H7 (cell line): ENCODE data around the gene PNPO. TPM values are rescaled to one million over a fixed set of nuclear protein-coding genes. Genes with fewer than 3 reads are reported as not detected.

Experiments used
- DNase-seq: peaks from one replicate; pipeline ENCODE4 v3.0.0; 2012
- H3K27me3 ChIP-seq: 2 replicates; pipeline ENCODE4 v1.6.0; 2011; ENCODE audit warnings: mild to moderate bottlenecking, low read length; ENCODE audit not compliant: control insufficient read depth, insufficient read depth
- H3K36me3 ChIP-seq: replicated peaks from 2 replicates; pipeline ENCODE4 v1.5.1; 2011; ENCODE audit warnings: low read length; ENCODE audit not compliant: control insufficient read depth, insufficient read depth
- H3K4me3 ChIP-seq: 2 replicates; pipeline ENCODE4 v1.5.1; 2011; ENCODE audit warnings: low read depth, mild to moderate bottlenecking, control low read depth, low read length, moderate library complexity; ENCODE audit not compliant: insufficient read depth
- total RNA-seq: library from RNA; depleted of rRNA; stranded (reverse); fragments of >200 nt; shearing (Covaris generic); gene quantifications from 2 replicates; pipeline ENCODE4 v1.2.3, GENCODE V29; 2014; rRNA removed

Gene PNPO
- total RNA-seq = 8.9 and 12.9 TPM in 2 replicates

GRCh38 chr17:47941246-47942095, at the start of gene PNPO:
PNPO (plus strand) TSS chr17:47941571; CDS start chr17:47941676, 105 bp downstream.
- Histone ChIP-seq H3K4me3 (peak within 1 kb of the TSS; percentile 48), H3K27me3 (peaks cover 6% of the 10 kb centered on the region), H3K36me3 (no peaks in the 10 kb centered on the region; the same call in none of the 2 replicates)
- DNase-seq = peak; percentile 88

DNA sequence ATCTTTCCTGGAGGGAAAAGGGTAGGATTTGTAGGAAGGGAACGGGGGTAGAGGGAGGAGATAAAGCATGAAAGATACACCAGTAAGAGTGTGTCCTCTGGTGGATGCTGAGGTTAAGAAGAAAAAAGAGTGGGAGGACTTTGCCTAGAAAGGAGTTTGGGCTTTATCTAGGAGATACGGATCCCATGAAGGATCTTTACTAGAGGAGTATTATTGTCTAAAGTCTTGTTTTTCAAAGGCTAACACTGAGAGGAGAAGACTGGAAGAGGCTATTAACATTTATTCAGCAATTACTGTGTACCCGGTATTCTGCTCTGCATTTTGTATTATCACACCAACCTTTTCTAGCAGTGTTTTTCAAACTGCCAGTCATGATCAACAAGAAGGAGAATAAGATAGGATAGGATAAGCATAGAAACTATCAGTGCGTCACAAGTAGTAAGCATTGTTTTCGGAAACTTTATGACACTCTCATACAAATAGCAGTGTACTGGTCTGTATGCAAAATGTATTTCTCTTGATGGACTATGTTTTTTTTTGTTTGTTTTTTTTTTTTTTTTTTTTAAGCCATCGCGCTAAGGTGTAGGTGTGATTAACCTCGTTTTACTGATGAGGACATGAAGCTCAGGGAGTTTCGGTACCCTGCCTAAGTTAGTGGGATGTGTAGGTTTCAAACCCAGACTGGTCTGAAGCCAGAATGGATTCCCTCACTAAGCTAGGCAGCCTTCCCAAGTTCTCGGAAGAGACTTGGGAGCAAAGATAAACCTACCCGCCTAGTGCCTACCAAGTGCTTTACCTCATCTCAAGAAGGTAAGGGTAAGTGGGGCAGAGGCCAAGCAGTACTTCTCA, 46.6 kb upstream of the PNPO start:
- Histone ChIP-seq H3K4me3 (peak overlapping the region; percentile 75), H3K36me3 (no peaks in the 10 kb centered on the region), H3K27me3 (no peaks in the 10 kb centered on the region)
- no peak for DNase-seq

DNA sequence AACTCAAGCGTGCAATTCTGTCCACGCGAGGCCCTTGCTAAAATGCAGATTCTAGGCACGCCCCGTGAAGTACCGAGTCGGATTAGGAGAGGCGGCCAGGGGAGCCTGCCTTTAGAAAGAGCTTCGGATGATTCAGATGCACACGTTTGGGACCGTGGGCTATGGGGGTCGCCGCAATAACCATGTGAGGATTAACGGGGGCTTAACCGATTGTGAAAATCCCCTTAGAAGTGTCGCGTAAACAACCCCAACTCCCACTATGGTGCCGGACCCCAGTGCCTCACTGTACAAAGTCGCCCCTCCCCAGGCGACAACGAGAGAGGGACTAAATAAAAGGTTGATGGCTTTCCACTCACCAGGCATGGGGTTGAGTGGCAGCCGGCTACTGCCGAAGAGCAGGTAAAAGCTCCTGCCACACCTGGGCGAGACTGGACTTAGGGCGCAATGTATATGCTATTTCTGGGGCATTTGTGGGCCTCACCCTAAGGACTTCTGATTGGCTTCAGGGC, 46.0 kb upstream of the PNPO start:
- Histone ChIP-seq H3K4me3 (peak overlapping the region; percentile 75), H3K36me3 (no peaks in the 10 kb centered on the region), H3K27me3 (no peaks in the 10 kb centered on the region)
- no peak for DNase-seq

DNA sequence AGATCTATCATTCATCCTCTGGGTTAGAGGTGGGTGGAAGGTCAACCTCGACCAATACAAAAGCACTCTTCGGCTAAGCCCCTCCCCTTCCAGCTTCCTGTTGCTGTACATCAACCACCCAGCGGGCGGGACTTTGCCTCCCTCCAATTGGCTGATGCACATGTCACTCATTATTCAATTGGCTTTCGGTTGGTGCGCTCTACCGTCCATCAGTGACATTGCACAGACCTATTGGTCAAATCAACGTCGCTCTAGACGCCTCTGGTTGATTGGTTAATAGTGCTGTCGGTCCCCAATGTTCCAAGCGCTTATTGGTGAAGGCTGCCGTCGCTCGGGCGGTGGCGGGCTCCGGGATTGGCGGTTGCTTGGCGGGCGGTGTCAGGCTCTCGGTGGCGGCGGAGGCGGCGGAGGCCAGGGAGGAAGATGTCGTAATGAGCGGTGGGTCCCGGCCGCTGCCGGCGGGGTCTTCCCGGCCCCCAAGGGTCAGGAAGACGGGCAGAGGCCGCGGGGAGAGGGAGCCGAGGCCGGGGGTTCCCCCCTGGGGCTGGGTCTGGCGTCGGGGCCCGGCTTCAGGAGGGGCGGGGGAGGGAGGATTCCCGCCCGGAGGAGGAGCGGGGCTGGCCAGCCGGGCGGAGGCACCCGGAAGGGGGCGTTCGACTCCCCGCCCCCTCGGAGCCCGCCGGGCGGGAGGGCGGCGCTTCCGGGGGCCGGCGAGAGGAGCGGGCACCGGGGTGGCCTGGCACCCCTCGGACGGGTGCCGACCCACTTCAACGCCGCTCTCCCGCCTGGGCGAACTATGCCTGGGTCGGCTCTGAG, 45.3 kb upstream of the PNPO start, which contains the start of gene SP2:
TSS of gene SP2 (plus strand) at position 381 of the 816 bp plus-strand sequence. CDS start at position 432, 51 bp downstream.
- DNase-seq = peak; percentile 98
- no peaks in the 10 kb centered on the region for H3K36me3 ChIP-seq
- no peaks in the 10 kb centered on the region for H3K27me3 ChIP-seq
- peak within 1 kb of the TSS; percentile 88 for H3K4me3 ChIP-seq

GRCh38 chr17:47896672-47897490, 44.5 kb upstream of the PNPO start:
- no peak for DNase-seq
- H3K27me3 ChIP-seq = no peaks in the 10 kb centered on the region
- no peaks in the 10 kb centered on the region for H3K36me3 ChIP-seq
- peak overlapping the region; percentile 88 for H3K4me3 ChIP-seq

GRCh38 chr17:47897561-47897960, 43.8 kb upstream of the PNPO start:
- no peaks in the 10 kb centered on the region for H3K36me3 ChIP-seq
- no peak for DNase-seq

DNA sequence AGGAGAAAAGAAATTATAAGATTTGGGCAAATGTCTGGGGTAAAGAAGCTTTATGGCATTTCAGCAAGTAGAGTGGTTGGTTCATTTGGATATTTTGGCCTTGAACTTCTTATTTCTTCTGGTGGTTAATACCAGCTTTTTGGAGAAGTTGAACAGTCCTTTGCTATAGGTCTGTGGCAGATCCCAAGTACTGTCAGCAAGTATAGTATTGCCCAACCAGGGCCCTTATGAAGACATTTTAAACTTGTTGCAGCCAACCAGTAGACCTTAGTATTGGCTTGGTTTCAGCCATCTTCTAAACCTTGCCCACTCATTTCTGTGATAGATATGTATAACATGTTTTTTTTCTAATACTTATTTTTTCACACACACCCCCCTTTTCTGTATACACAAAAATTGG, 43.1 kb upstream of the PNPO start:
- Histone ChIP-seq H3K4me3 (no peak overlapping the region), H3K36me3 (no peaks in the 10 kb centered on the region), H3K27me3 (no peaks in the 10 kb centered on the region)
- no peak for DNase-seq

More at GRCh38 chr17:47897561-47897960, 43.8 kb upstream of the PNPO start:
- no peaks in the 10 kb centered on the region for H3K27me3 ChIP-seq
- no peak overlapping the region for H3K4me3 ChIP-seq

GRCh38 chr17:47899643-47900042, 41.7 kb upstream of the PNPO start:
- Histone ChIP-seq H3K4me3 (no peak overlapping the region), H3K27me3 (no peaks in the 10 kb centered on the region), H3K36me3 (no peaks in the 10 kb centered on the region)
- DNase-seq = no peak

GRCh38 chr17:47901423-47901822, 39.9 kb upstream of the PNPO start:
- DNase-seq = no peak
- Histone ChIP-seq H3K27me3 (no peaks in the 10 kb centered on the region), H3K4me3 (no peak overlapping the region), H3K36me3 (no peaks in the 10 kb centered on the region)

GRCh38 chr17:47902039-47902744, 39.2 kb upstream of the PNPO start:
- Histone ChIP-seq H3K36me3 (no peaks in the 10 kb centered on the region), H3K4me3 (no peak overlapping the region), H3K27me3 (no peaks in the 10 kb centered on the region)
- DNase-seq = peak; percentile 85

DNA sequence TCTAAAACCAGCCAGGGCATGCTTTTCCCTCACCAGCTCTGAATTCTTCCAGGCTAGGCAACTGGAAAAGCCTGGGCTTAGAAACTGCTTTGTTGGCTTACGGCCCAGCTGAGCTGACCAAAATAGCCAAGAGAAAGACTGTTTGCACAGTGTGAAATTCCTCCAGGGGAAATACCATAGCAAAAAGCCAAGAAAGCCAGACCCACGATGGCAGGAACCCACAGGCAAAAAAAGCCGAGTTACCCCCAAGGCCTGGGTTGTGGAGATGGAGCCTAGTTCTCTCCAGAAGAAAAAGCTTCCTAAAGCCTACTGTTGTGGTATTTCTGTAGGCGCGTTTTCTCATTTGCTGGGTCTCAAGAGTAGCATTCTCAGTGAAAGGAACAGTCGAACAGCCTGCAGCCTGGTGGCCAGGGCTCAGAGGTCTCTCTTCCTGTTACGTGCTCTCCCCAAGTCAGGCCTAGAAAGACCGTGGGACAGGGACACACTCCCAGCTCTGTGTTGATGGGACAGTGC, 36.1 kb upstream of the PNPO start:
- H3K27me3 ChIP-seq = no peaks in the 10 kb centered on the region
- H3K36me3 ChIP-seq = no peaks in the 10 kb centered on the region
- no peak for DNase-seq
- no peak overlapping the region for H3K4me3 ChIP-seq

DNA sequence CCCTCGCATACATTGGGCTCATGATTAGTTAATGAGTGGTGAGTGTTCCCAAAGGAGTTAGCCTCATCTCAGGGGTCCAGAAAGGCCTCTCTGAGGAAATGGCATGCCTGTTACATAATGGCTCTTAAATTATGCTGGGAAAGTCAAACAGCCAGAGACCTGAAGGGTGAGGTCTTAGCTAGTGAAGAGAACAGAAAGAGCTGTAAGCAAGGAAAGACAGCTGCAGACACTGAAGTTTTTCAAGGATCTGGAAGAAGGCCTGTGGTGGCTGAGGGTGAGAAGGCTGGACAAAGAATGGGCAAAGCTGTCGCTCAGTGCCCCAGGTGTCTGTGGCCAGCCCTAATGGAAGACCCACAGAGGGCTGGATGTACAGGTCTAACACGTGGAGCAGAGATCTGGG, 34.9 kb upstream of the PNPO start:
- no peak for DNase-seq
- no peaks in the 10 kb centered on the region for H3K27me3 ChIP-seq
- H3K36me3 ChIP-seq = no peaks in the 10 kb centered on the region
- H3K4me3 ChIP-seq = no peak overlapping the region
